HFF-Myc (cell line): ENCODE data around the gene RAB7A.

Experiments
- DNase-seq: peaks from one replicate; pipeline ENCODE4 v3.0.0-alpha.2; 2011; ENCODE audit warnings: low read depth; ENCODE audit errors: extremely low read depth
- H3K4me3 ChIP-seq: replicated peaks from 2 replicates; pipeline ENCODE4 v1.5.1; 2011; ENCODE audit warnings: low read depth, mild to moderate bottlenecking, control low read depth, low read length
- CTCF ChIP-seq: IDR thresholded peaks from 2 replicates; pipeline ENCODE4 v1.5.1; 2012; ENCODE audit warnings: mild to moderate bottlenecking, low read depth, low read length, control low read depth; ENCODE audit errors: missing control alignments

The RAB7A gene

GRCh38 chr3:128805772-128806171 lies 79.8 kb downstream of the RAB7A start:
- TF ChIP-seq CTCF, result no peak
- no peak for DNase-seq
- no peak overlapping the region for H3K4me3 ChIP-seq

- H3K4me3 ChIP-seq, result no peak overlapping the region
- no peak for DNase-seq
- no peak for TF ChIP-seq CTCF
Measured at GRCh38 chr3:128806588-128806987, 80.6 kb downstream of the RAB7A start.

- no peak for DNase-seq
- TF ChIP-seq CTCF, result no peak
- no peak overlapping the region for H3K4me3 ChIP-seq
Measured at GRCh38 chr3:128807186-128807830, 81.3 kb downstream of the RAB7A start.

GRCh38 chr3:128808672-128809071 lies 82.7 kb downstream of the RAB7A start:
- DNase-seq, result no peak
- TF ChIP-seq CTCF, result no peak

GRCh38 chr3:128813097-128813496 lies 87.1 kb downstream of the RAB7A start:
- no peak for TF ChIP-seq CTCF
- H3K4me3 ChIP-seq, result no peak overlapping the region
- no peak for DNase-seq

More at GRCh38 chr3:128808672-128809071, 82.7 kb downstream of the RAB7A start:
- H3K4me3 ChIP-seq, result no peak overlapping the region

GRCh38 chr3:128814060-128814459 lies 88.1 kb downstream of the RAB7A start:
- DNase-seq, result no peak
- TF ChIP-seq CTCF, result no peak
- H3K4me3 ChIP-seq, result no peak overlapping the region
